Activated naive CD8-positive, alpha-beta T cell treated with anti-CD3 and anti-CD28 coated beads, Interleukin-2, amount 50 U/mL, for 24 hours (primary cell): ENCODE data around the gene SIX2.
"Not testable (repeated sequence)": the region's sequence is repeated elsewhere in the genome, so short reads cannot be mapped to it uniquely, and the experiment has no call there.

Source experiments
- ATAC-seq: fragments of 150-1000 bp; cut with Tn5 transposase; one replicate; pipeline ENCODE4 v1.10.0; 2021
- DNase-seq: peaks from one replicate; pipeline ENCODE4 v3.0.0; 2021
- H3K27ac Mint-ChIP-seq: one replicate; pipeline ENCODE4 v1.8.0; 2021; ENCODE audit warnings: mild to moderate bottlenecking, mixed read lengths
- H3K27me3 Mint-ChIP-seq: one replicate; pipeline ENCODE4 v1.8.0; 2021; ENCODE audit warnings: mixed read lengths
- H3K36me3 Mint-ChIP-seq: one replicate; pipeline ENCODE4 v1.8.0; 2021; ENCODE audit warnings: low read depth, mixed read lengths
- H3K4me1 Mint-ChIP-seq: one replicate; pipeline ENCODE4 v1.8.0; 2021; ENCODE audit warnings: mixed read lengths
- H3K4me3 Mint-ChIP-seq: one replicate; pipeline ENCODE4 v1.8.0; 2021; ENCODE audit warnings: mild to moderate bottlenecking, moderate library complexity, mixed read lengths
- H3K9me3 Mint-ChIP-seq: one replicate; pipeline ENCODE4 v1.8.0; 2021; ENCODE audit warnings: mixed read lengths

Gene SIX2

GRCh38 chr2:45009303-45009927 is at the start of gene SIX2:
Gene SIX2, minus strand, starts transcription at chr2:45009452. Its CDS starts 342 bp downstream, at chr2:45009110.
- Mint-ChIP-seq H3K36me3 (no peaks in the 10 kb centered on the region), H3K4me3 (peak within 1 kb of the TSS; percentile 63)
- no peak for ATAC-seq

GRCh38 chr2:45055162-45055605 is 45.9 kb upstream of the SIX2 start:
- Mint-ChIP-seq H3K36me3 (no peaks in the 10 kb centered on the region), H3K9me3 (no peaks in the 10 kb centered on the region), H3K4me3 (no peak overlapping the region), H3K27me3 (no peaks in the 10 kb centered on the region), H3K4me1 (no peaks in the 10 kb centered on the region), H3K27ac (no peak overlapping the region)
- no peak for DNase-seq
- no peak for ATAC-seq

More at GRCh38 chr2:45009303-45009927, at the start of gene SIX2:
- Mint-ChIP-seq H3K27ac (no peak within 1 kb of the TSS), H3K4me1 (peaks cover 25% of the 10 kb centered on the region), H3K27me3 (peaks cover 80% of the 10 kb centered on the region), H3K9me3 (no peaks in the 10 kb centered on the region)
- no peak for DNase-seq

GRCh38 chr2:45053966-45054365 is 44.7 kb upstream of the SIX2 start:
- H3K27ac Mint-ChIP-seq, result no peak overlapping the region
- H3K9me3 Mint-ChIP-seq, result no peaks in the 10 kb centered on the region
- H3K36me3 Mint-ChIP-seq, result no peaks in the 10 kb centered on the region
- no peak for DNase-seq
- H3K27me3 Mint-ChIP-seq, result no peaks in the 10 kb centered on the region
- no peak for ATAC-seq
- no peak overlapping the region for H3K4me3 Mint-ChIP-seq
- H3K4me1 Mint-ChIP-seq, result no peaks in the 10 kb centered on the region

GRCh38 chr2:45052388-45052928 is 43.2 kb upstream of the SIX2 start:
- no peaks in the 10 kb centered on the region for H3K4me1 Mint-ChIP-seq

GRCh38 chr2:45049569-45050336 is 40.5 kb upstream of the SIX2 start:
- no peaks in the 10 kb centered on the region for H3K36me3 Mint-ChIP-seq
- H3K27me3 Mint-ChIP-seq, result peaks cover 4% of the 10 kb centered on the region
- H3K27ac Mint-ChIP-seq, result no peak overlapping the region
- no peaks in the 10 kb centered on the region for H3K4me1 Mint-ChIP-seq
- DNase-seq (no peak), ATAC-seq (no peak)
- H3K4me3 Mint-ChIP-seq, result no peak overlapping the region
- no peaks in the 10 kb centered on the region for H3K9me3 Mint-ChIP-seq

More at GRCh38 chr2:45052388-45052928, 43.2 kb upstream of the SIX2 start:
- ATAC-seq (no peak), DNase-seq (no peak)
- no peaks in the 10 kb centered on the region for H3K9me3 Mint-ChIP-seq
- H3K36me3 Mint-ChIP-seq, result no peaks in the 10 kb centered on the region
- H3K27ac Mint-ChIP-seq, result no peak overlapping the region
- H3K27me3 Mint-ChIP-seq, result no peaks in the 10 kb centered on the region
- H3K4me3 Mint-ChIP-seq, result no peak overlapping the region

GRCh38 chr2:45047301-45047700 is 38.0 kb upstream of the SIX2 start:
- DNase-seq, result no peak
- Mint-ChIP-seq H3K9me3 (no peaks in the 10 kb centered on the region), H3K27me3 (peaks cover 19% of the 10 kb centered on the region), H3K4me3 (no peak overlapping the region), H3K36me3 (no peaks in the 10 kb centered on the region), H3K4me1 (no peaks in the 10 kb centered on the region), H3K27ac (no peak overlapping the region)
- ATAC-seq, result no peak

GRCh38 chr2:45046786-45047185 is 37.5 kb upstream of the SIX2 start:
- H3K36me3 Mint-ChIP-seq, result no peaks in the 10 kb centered on the region
- peaks cover 19% of the 10 kb centered on the region for H3K27me3 Mint-ChIP-seq
- no peak for ATAC-seq
- H3K9me3 Mint-ChIP-seq, result no peaks in the 10 kb centered on the region
- no peak overlapping the region for H3K4me3 Mint-ChIP-seq
- H3K4me1 Mint-ChIP-seq, result no peaks in the 10 kb centered on the region
- DNase-seq, result no peak
- no peak overlapping the region for H3K27ac Mint-ChIP-seq

- Mint-ChIP-seq H3K27me3 (peaks cover 19% of the 10 kb centered on the region), H3K9me3 (no peaks in the 10 kb centered on the region), H3K4me3 (no peak overlapping the region), H3K4me1 (no peaks in the 10 kb centered on the region), H3K27ac (no peak overlapping the region), H3K36me3 (no peaks in the 10 kb centered on the region)
- ATAC-seq (no peak), DNase-seq (no peak)
Observed at GRCh38 chr2:45045706-45046105, 36.5 kb upstream of the SIX2 start.

- DNase-seq, result no peak
- Mint-ChIP-seq H3K4me3 (no peak overlapping the region), H3K9me3 (no peaks in the 10 kb centered on the region), H3K4me1 (no peaks in the 10 kb centered on the region), H3K27me3 (peaks cover 19% of the 10 kb centered on the region), H3K27ac (no peak overlapping the region), H3K36me3 (no peaks in the 10 kb centered on the region)
- ATAC-seq, result no peak
Observed at GRCh38 chr2:45044916-45045315, 35.7 kb upstream of the SIX2 start.

GRCh38 chr2:45043174-45043573 is 33.9 kb upstream of the SIX2 start:
- ATAC-seq (no peak), DNase-seq (no peak)
- Mint-ChIP-seq H3K9me3 (no peaks in the 10 kb centered on the region), H3K4me1 (no peaks in the 10 kb centered on the region), H3K4me3 (no peak overlapping the region), H3K27ac (no peak overlapping the region), H3K36me3 (no peaks in the 10 kb centered on the region), H3K27me3 (peaks cover 21% of the 10 kb centered on the region)

- Mint-ChIP-seq H3K4me1 (no peaks in the 10 kb centered on the region), H3K4me3 (no peak overlapping the region), H3K27me3 (peaks cover 21% of the 10 kb centered on the region), H3K36me3 (no peaks in the 10 kb centered on the region), H3K9me3 (no peaks in the 10 kb centered on the region), H3K27ac (no peak overlapping the region)
- ATAC-seq (no peak), DNase-seq (no peak)
Observed at GRCh38 chr2:45042401-45042800, 33.1 kb upstream of the SIX2 start.

- Mint-ChIP-seq H3K27ac (no peak overlapping the region), H3K9me3 (no peaks in the 10 kb centered on the region), H3K27me3 (peaks cover 21% of the 10 kb centered on the region), H3K4me3 (no peak overlapping the region), H3K36me3 (no peaks in the 10 kb centered on the region), H3K4me1 (no peaks in the 10 kb centered on the region)
- no peak for ATAC-seq
- no peak for DNase-seq
Observed at GRCh38 chr2:45040786-45041185, 31.5 kb upstream of the SIX2 start.

- H3K27ac Mint-ChIP-seq, H3K4me1 Mint-ChIP-seq, H3K9me3 Mint-ChIP-seq, ATAC-seq, H3K4me3 Mint-ChIP-seq, H3K36me3 Mint-ChIP-seq, DNase-seq: not testable (repeated sequence)
- H3K27me3 Mint-ChIP-seq, result peaks cover 18% of the 10 kb centered on the region
Observed at GRCh38 chr2:45039804-45040203, 30.6 kb upstream of the SIX2 start.

GRCh38 chr2:45038861-45039260 is 29.6 kb upstream of the SIX2 start:
- not testable (repeated sequence) for H3K4me1 Mint-ChIP-seq, ATAC-seq, H3K36me3 Mint-ChIP-seq, H3K4me3 Mint-ChIP-seq, H3K27ac Mint-ChIP-seq, H3K9me3 Mint-ChIP-seq, DNase-seq
- peaks cover 12% of the 10 kb centered on the region for H3K27me3 Mint-ChIP-seq

GRCh38 chr2:45033302-45033701 is 24.1 kb upstream of the SIX2 start:
- ATAC-seq (no peak), DNase-seq (no peak)
- Mint-ChIP-seq H3K9me3 (no peaks in the 10 kb centered on the region), H3K27me3 (peaks cover 5% of the 10 kb centered on the region), H3K27ac (no peak overlapping the region), H3K4me3 (no peak overlapping the region), H3K36me3 (no peaks in the 10 kb centered on the region), H3K4me1 (no peaks in the 10 kb centered on the region)
